HL-60 (cell line): ENCODE results near the gene CASQ1.

Source experiments
- DNase-seq, 2 experiments: peaks; one replicate each; pipeline ENCODE4 v3.0.0-alpha.2; 2010 to 2020; ENCODE audit warnings: low read depth in 1 of 2, low spot score in 1 of 2
- H3K27ac ChIP-seq: fragments of 250-450 bp; sonication (Bioruptor Pico); replicated peaks from 2 replicates; pipeline ENCODE4 v1.5.1; 2020; ENCODE audit warnings: mild to moderate bottlenecking, moderate library complexity
- H3K27me3 ChIP-seq: fragments of 250-450 bp; sonication (Bioruptor Pico); 2 replicates; pipeline ENCODE4 v1.5.1; 2021; ENCODE audit warnings: mild to moderate bottlenecking, moderate library complexity; ENCODE audit not compliant: insufficient read depth, poor library complexity, severe bottlenecking
- H3K4me3 ChIP-seq: replicated peaks from 2 replicates; pipeline ENCODE4 v1.5.1; 2011; ENCODE audit warnings: mild to moderate bottlenecking, control low read depth, low read length; ENCODE audit not compliant: insufficient read depth
- GABPA ChIP-seq: IDR thresholded peaks from 2 replicates; pipeline ENCODE4 v1.6.1; 2012; ENCODE audit warnings: low read depth
- POLR2AphosphoS5 ChIP-seq: IDR thresholded peaks from 2 replicates; pipeline ENCODE4 v1.6.1; 2012; ENCODE audit warnings: low read depth
- SPI1 ChIP-seq: IDR thresholded peaks from 2 replicates; pipeline ENCODE4 v1.6.1; 2012; ENCODE audit warnings: low read depth, mild to moderate bottlenecking, borderline replicate concordance
- TF ChIP-seq, protein P1 (sequence below): IDR thresholded peaks from one replicate; pipeline ENCODE4 v1.5.1; 2011; ENCODE audit warnings: low read length, control low read depth, inconsistent platforms; ENCODE audit not compliant: insufficient read depth
- TF ChIP-seq, protein P2 (sequence below): IDR thresholded peaks from 2 replicates; pipeline ENCODE4 v1.6.1; 2012; ENCODE audit warnings: low read depth; ENCODE audit not compliant: insufficient replicate concordance

CASQ1 gene

GRCh38 chr1:160225345-160225744, 35.0 kb downstream of the CASQ1 start:
- H3K27ac ChIP-seq, result no peak overlapping the region
- H3K4me3 ChIP-seq, result no peak overlapping the region
- H3K27me3 ChIP-seq, result no peaks in the 10 kb centered on the region
- TF ChIP-seq, protein P1, sequence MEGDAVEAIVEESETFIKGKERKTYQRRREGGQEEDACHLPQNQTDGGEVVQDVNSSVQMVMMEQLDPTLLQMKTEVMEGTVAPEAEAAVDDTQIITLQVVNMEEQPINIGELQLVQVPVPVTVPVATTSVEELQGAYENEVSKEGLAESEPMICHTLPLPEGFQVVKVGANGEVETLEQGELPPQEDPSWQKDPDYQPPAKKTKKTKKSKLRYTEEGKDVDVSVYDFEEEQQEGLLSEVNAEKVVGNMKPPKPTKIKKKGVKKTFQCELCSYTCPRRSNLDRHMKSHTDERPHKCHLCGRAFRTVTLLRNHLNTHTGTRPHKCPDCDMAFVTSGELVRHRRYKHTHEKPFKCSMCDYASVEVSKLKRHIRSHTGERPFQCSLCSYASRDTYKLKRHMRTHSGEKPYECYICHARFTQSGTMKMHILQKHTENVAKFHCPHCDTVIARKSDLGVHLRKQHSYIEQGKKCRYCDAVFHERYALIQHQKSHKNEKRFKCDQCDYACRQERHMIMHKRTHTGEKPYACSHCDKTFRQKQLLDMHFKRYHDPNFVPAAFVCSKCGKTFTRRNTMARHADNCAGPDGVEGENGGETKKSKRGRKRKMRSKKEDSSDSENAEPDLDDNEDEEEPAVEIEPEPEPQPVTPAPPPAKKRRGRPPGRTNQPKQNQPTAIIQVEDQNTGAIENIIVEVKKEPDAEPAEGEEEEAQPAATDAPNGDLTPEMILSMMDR, result no peak
- no peak for TF ChIP-seq SPI1
- TF ChIP-seq POLR2AphosphoS5, result no peak
- no peak for TF ChIP-seq GABPA
- no peak for DNase-seq

GRCh38 chr1:160226623-160227022, 36.2 kb downstream of the CASQ1 start:
- H3K27me3 ChIP-seq, result no peaks in the 10 kb centered on the region
- no peak overlapping the region for H3K4me3 ChIP-seq

DNA sequence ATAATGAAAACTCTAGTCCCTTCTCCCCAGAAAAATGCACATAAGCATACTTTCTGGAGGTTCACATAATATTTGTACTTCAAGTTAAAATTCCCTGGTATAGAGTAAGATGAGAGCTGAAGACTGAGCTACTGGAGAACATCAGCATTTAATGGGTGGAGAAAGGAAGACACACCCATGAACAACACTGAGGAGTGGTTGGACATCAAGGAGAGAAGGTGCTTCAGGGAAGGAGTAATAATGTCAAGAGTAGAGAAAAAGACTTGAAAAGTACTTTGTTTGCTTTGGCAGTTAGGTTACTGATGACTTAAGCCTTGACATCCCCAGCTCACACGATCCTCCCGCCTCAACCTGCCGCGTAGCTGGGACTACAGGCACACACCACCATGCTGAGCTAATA, 36.7 kb downstream of the CASQ1 start:
- Histone ChIP-seq H3K27me3 (no peaks in the 10 kb centered on the region), H3K4me3 (no peak overlapping the region), H3K27ac (no peak overlapping the region)
- TF ChIP-seq GABPA (no peak), SPI1 (no peak), POLR2AphosphoS5 (no peak)
- TF ChIP-seq, protein P2, sequence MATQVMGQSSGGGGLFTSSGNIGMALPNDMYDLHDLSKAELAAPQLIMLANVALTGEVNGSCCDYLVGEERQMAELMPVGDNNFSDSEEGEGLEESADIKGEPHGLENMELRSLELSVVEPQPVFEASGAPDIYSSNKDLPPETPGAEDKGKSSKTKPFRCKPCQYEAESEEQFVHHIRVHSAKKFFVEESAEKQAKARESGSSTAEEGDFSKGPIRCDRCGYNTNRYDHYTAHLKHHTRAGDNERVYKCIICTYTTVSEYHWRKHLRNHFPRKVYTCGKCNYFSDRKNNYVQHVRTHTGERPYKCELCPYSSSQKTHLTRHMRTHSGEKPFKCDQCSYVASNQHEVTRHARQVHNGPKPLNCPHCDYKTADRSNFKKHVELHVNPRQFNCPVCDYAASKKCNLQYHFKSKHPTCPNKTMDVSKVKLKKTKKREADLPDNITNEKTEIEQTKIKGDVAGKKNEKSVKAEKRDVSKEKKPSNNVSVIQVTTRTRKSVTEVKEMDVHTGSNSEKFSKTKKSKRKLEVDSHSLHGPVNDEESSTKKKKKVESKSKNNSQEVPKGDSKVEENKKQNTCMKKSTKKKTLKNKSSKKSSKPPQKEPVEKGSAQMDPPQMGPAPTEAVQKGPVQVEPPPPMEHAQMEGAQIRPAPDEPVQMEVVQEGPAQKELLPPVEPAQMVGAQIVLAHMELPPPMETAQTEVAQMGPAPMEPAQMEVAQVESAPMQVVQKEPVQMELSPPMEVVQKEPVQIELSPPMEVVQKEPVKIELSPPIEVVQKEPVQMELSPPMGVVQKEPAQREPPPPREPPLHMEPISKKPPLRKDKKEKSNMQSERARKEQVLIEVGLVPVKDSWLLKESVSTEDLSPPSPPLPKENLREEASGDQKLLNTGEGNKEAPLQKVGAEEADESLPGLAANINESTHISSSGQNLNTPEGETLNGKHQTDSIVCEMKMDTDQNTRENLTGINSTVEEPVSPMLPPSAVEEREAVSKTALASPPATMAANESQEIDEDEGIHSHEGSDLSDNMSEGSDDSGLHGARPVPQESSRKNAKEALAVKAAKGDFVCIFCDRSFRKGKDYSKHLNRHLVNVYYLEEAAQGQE, result no peak
- TF ChIP-seq, protein P1, result no peak
- no peak for DNase-seq

More at GRCh38 chr1:160226623-160227022, 36.2 kb downstream of the CASQ1 start:
- TF ChIP-seq POLR2AphosphoS5 (no peak), GABPA (no peak), SPI1 (no peak)
- TF ChIP-seq, protein P1, result no peak
- TF ChIP-seq, protein P2, result no peak
- H3K27ac ChIP-seq, result no peak overlapping the region
- DNase-seq, result no peak

DNA sequence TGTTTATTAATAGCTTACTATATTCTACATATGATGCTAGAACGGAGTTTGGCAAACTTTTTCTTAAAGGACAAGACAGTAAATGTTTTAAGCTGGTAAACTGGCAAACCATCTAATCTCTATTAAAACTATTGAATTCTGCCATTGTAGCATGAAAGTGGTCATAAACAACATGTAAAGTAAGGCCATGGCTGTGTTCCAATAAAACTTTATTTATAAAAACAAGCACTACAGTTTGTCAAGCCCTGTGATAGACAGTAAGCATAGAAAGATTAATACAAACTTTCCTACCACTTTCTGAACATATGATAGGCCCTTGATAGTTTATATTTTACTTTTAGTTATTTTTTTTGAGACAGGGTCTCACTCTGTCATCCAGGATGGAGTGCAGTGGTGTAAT, 37.2 kb downstream of the CASQ1 start:
- Histone ChIP-seq H3K27ac (no peak overlapping the region), H3K27me3 (no peaks in the 10 kb centered on the region), H3K4me3 (no peak overlapping the region)
- no peak for DNase-seq
- TF ChIP-seq POLR2AphosphoS5 (no peak), SPI1 (no peak), GABPA (no peak)
- TF ChIP-seq, protein P2, result no peak
- TF ChIP-seq, protein P1, result no peak
